Measurements from ENCODE around the gene HSD17B2. TPM values are rescaled to one million over a fixed set of nuclear protein-coding genes. Genes with fewer than 3 reads are reported as not detected.

Gene HSD17B2
- polyA plus RNA-seq, 3 donors: not detected

- no peaks in the 10 kb centered on the region for H3K27me3 ChIP-seq (ENCODE audit: control insufficient read depth in 2 of 2, insufficient read depth in 2 of 2, low read length in 2 of 2)
- no peaks in the 10 kb centered on the region for H4K20me1 ChIP-seq (ENCODE audit: insufficient read depth, low read length)
- TF ChIP-seq CTCF (IDR thresholded peaks at IDR 0.05): no peak
- Mint-ChIP-seq H3K27ac (no peak overlapping the region), H3K4me3 (no peak overlapping the region), H3K36me3 (no peaks in the 10 kb centered on the region), H3K9me3 (peaks cover 0 to 3% (median 2%) of the 10 kb centered on the region in 7 donors), H3K4me1 (no peaks in the 10 kb centered on the region), H3K27me3 (ENCODE audit: low read depth in 3 of 3) (peaks cover 0 to 3% (median 3%) of the 10 kb centered on the region in 3 donors)
- no peak overlapping the region for H3K4me3 ChIP-seq (replicated peaks in 1 of 3; ENCODE audit: low read depth in 2 of 3, low read length in 3 of 3)
- no peaks in the 10 kb centered on the region for H3K79me2 ChIP-seq (ENCODE audit: insufficient read depth, low read length)
- intact Hi-C loops (cut with micrococcal nuclease): no loop called here
- H3K27ac ChIP-seq (ENCODE audit: low read depth in 1 of 2, low read length in 2 of 2): no peak overlapping the region
- no peak overlapping the region for H2AFZ ChIP-seq (ENCODE audit: insufficient read depth, low read depth, low read length, poor library complexity, severe bottlenecking)
- no peaks in the 10 kb centered on the region for H3K4me1 ChIP-seq (ENCODE audit: control insufficient read depth in 1 of 2, insufficient read depth in 2 of 2, low read length in 2 of 2)
- WGBS (ENCODE audit: insufficient coverage): no CpG with 5 or more reads among the region's 1 CpG
- no peak overlapping the region for H3K9ac ChIP-seq (ENCODE audit: insufficient read depth, low read length, poor library complexity, severe bottlenecking)
- no peaks in the 10 kb centered on the region for H3K36me3 ChIP-seq (replicated peaks in 1 of 2; ENCODE audit: control insufficient read depth in 1 of 2, insufficient read depth in 2 of 2, low read length in 2 of 2)
- H3K9me3 ChIP-seq (replicated peaks in 1 of 2; ENCODE audit: control insufficient read depth in 1 of 2, insufficient read depth in 1 of 2, low read length in 2 of 2): no peaks in the 10 kb centered on the region
- no peak overlapping the region for H3K4me2 ChIP-seq (replicated peaks; ENCODE audit: extremely low read depth, low read length, poor library complexity, severe bottlenecking)
- no peak for DNase-seq
These were observed 81.5 kb downstream of the HSD17B2 start for GRCh38 chr16:82116535-82116934.

GRCh38 chr16:82118749-82119148 lies 83.7 kb downstream of the HSD17B2 start:
- Mint-ChIP-seq H3K9me3 (peaks cover 0 to 4% (median 0%) of the 10 kb centered on the region in 7 donors), H3K27me3 (ENCODE audit: low read depth in 3 of 3) (peaks cover 0 to 3% (median 3%) of the 10 kb centered on the region in 3 donors), H3K27ac (no peak overlapping the region), H3K36me3 (no peaks in the 10 kb centered on the region), H3K4me1 (no peaks in the 10 kb centered on the region), H3K4me3 (no peak overlapping the region)
- H3K9ac ChIP-seq (ENCODE audit: insufficient read depth, low read length, poor library complexity, severe bottlenecking): no peak overlapping the region
- no peaks in the 10 kb centered on the region for H3K27me3 ChIP-seq (ENCODE audit: control insufficient read depth in 2 of 2, insufficient read depth in 2 of 2, low read length in 2 of 2)
- intact Hi-C loops (cut with micrococcal nuclease): no loop called here
- H2AFZ ChIP-seq (ENCODE audit: insufficient read depth, low read depth, low read length, poor library complexity, severe bottlenecking): no peak overlapping the region
- no peak overlapping the region for H3K4me3 ChIP-seq (replicated peaks in 1 of 3; ENCODE audit: low read depth in 2 of 3, low read length in 3 of 3)
- no peak for TF ChIP-seq CTCF (IDR thresholded peaks at IDR 0.05)
- H3K79me2 ChIP-seq (ENCODE audit: insufficient read depth, low read length): no peaks in the 10 kb centered on the region
- no peaks in the 10 kb centered on the region for H4K20me1 ChIP-seq (ENCODE audit: insufficient read depth, low read length)
- no peak for DNase-seq
- no peaks in the 10 kb centered on the region for H3K36me3 ChIP-seq (replicated peaks in 1 of 2; ENCODE audit: control insufficient read depth in 1 of 2, insufficient read depth in 2 of 2, low read length in 2 of 2)
- no CpG with 5 or more reads among the region's 2 CpGs for WGBS (ENCODE audit: insufficient coverage)
- no peak overlapping the region for H3K4me2 ChIP-seq (replicated peaks; ENCODE audit: extremely low read depth, low read length, poor library complexity, severe bottlenecking)
- no peaks in the 10 kb centered on the region for H3K9me3 ChIP-seq (replicated peaks in 1 of 2; ENCODE audit: control insufficient read depth in 1 of 2, insufficient read depth in 1 of 2, low read length in 2 of 2)
- H3K4me1 ChIP-seq (ENCODE audit: control insufficient read depth in 1 of 2, insufficient read depth in 2 of 2, low read length in 2 of 2): no peaks in the 10 kb centered on the region
- no peak overlapping the region for H3K27ac ChIP-seq (ENCODE audit: low read depth in 1 of 2, low read length in 2 of 2)
